SH-SY5Y (cell line): ENCODE results near the gene CELSR3.

Experiments
- GATA2 ChIP-seq: IDR thresholded peaks from 2 replicates; pipeline ENCODE4 v1.6.1; 2011; ENCODE audit warnings: mild to moderate bottlenecking, low read depth, low read length
- GATA3 ChIP-seq: IDR thresholded peaks from 2 replicates; pipeline ENCODE4 v1.6.1; 2011; ENCODE audit warnings: low read depth, mild to moderate bottlenecking, low read length, moderate library complexity

Gene CELSR3

GRCh38 chr3:48619541-48620524 lies 42.9 kb downstream of the CELSR3 start:
- TF ChIP-seq GATA3 (no peak), GATA2 (no peak)

- no peak for TF ChIP-seq GATA2
- no peak for TF ChIP-seq GATA3
Observed at GRCh38 chr3:48617559-48617958, 45.1 kb downstream of the CELSR3 start.

GRCh38 chr3:48614044-48614443 lies 48.6 kb downstream of the CELSR3 start:
- no peak for TF ChIP-seq GATA2
- TF ChIP-seq GATA3: no peak

- no peak for TF ChIP-seq GATA2
- no peak for TF ChIP-seq GATA3
Observed at GRCh38 chr3:48612309-48612708, 50.4 kb downstream of the CELSR3 start.

- no peak for TF ChIP-seq GATA3
- no peak for TF ChIP-seq GATA2
Observed at GRCh38 chr3:48609088-48610005, 53.3 kb downstream of the CELSR3 start, which contains the start of gene UQCRC1. Gene UQCRC1, minus strand, starts transcription at chr3:48609646. Its CDS starts 26 bp downstream, at chr3:48609620.

- TF ChIP-seq GATA3 (no peak), GATA2 (no peak)
Observed at GRCh38 chr3:48607519-48607918, 55.2 kb downstream of the CELSR3 start.

GRCh38 chr3:48601622-48601994 lies 61.1 kb downstream of the CELSR3 start:
- TF ChIP-seq GATA2 (no peak), GATA3 (no peak)

- TF ChIP-seq GATA2: no peak
- TF ChIP-seq GATA3: no peak
Observed at GRCh38 chr3:48600711-48601621, 61.7 kb downstream of the CELSR3 start.

- no peak for TF ChIP-seq GATA2
- no peak for TF ChIP-seq GATA3
Observed at GRCh38 chr3:48599509-48600285, 63.0 kb downstream of the CELSR3 start.

GRCh38 chr3:48599077-48599501 lies 63.6 kb downstream of the CELSR3 start:
- TF ChIP-seq GATA2 (no peak), GATA3 (no peak)

- no peak for TF ChIP-seq GATA3
- no peak for TF ChIP-seq GATA2
Observed at GRCh38 chr3:48598323-48599076, 64.2 kb downstream of the CELSR3 start.

GRCh38 chr3:48597408-48597800 lies 65.3 kb downstream of the CELSR3 start:
- no peak for TF ChIP-seq GATA2
- no peak for TF ChIP-seq GATA3
